H1 (cell line): Measurements from ENCODE around the gene AKR1C1. TPM values are rescaled to one million over a fixed set of nuclear protein-coding genes. Genes with fewer than 3 reads are reported as not detected.

Source experiments
- CTCF ChIA-PET: fragments of 300-600 bp; sonication (Branson Sonifier 250); formaldehyde crosslinking; loops from one replicate; lab custom pipeline; 2021; ENCODE audit not compliant: partially characterized antibody; lab: Charles Lee
- POLR2A ChIA-PET: fragments of 300-600 bp; sonication (Branson Sonifier 250); formaldehyde crosslinking; loops from one replicate; lab custom pipeline; 2021; ENCODE audit warnings: inconsistent platforms; ENCODE audit not compliant: partially characterized antibody; lab: Charles Lee
- DNase-seq, 2 experiments: peaks; one replicate each; pipeline versions ENCODE4 v3.0.0 to v3.0.0-alpha.2; 2010 to 2022; ENCODE audit warnings: low spot score in 2 of 2, low read depth in 1 of 2, mixed read lengths in 1 of 2
- FAIRE-seq: peaks from 2 replicates; lab custom pipeline; 2011; peaks lifted over from hg19 to GRCh38; lab: Jason Lieb, UNC
- H2AFZ ChIP-seq: 2 replicates; pipeline ENCODE4 v1.8.1; 2012; ENCODE audit warnings: low read length, inconsistent platforms
- H2AK5ac ChIP-seq: 2 replicates; pipeline ENCODE4 v1.6.1; 2013; ENCODE audit warnings: low read depth, low read length
- H2BK120ac ChIP-seq: replicated peaks from 2 replicates; pipeline ENCODE3; 2013; ENCODE audit warnings: low read depth, low read length, inconsistent platforms
- H2BK12ac ChIP-seq: 2 replicates; pipeline ENCODE4 v1.6.1; 2013; ENCODE audit warnings: low read depth, low read length
- H2BK15ac ChIP-seq: 2 replicates; pipeline ENCODE4 v1.6.1; 2013; ENCODE audit warnings: low read length
- H2BK20ac ChIP-seq: 2 replicates; pipeline ENCODE4 v1.6.1; 2013; ENCODE audit warnings: low read length
- H2BK5ac ChIP-seq: 2 replicates; pipeline ENCODE4 v1.6.1; 2013; ENCODE audit warnings: low read depth, low read length
- H3K14ac ChIP-seq: 2 replicates; pipeline ENCODE4 v1.6.1; 2013; ENCODE audit warnings: inconsistent platforms; ENCODE audit not compliant: insufficient read length
- H3K18ac ChIP-seq: 2 replicates; pipeline ENCODE4 v1.6.1; 2013; ENCODE audit warnings: low read length; ENCODE audit errors: extremely low read depth
- H3K23ac ChIP-seq: 2 replicates; pipeline ENCODE4 v1.6.1; 2013; ENCODE audit warnings: inconsistent platforms; ENCODE audit not compliant: insufficient read length
- H3K23me2 ChIP-seq: 2 replicates; pipeline ENCODE4 v1.6.1; 2013; ENCODE audit warnings: low read depth, low read length
- H3K27ac ChIP-seq: 2 replicates; pipeline ENCODE4 v1.6.1; 2011; ENCODE audit warnings: low read depth, low read length, inconsistent platforms
- H3K27me3 ChIP-seq, 4 experiments: replicated peaks in 1 of 4; 1 replicate in 1 of 4; 2 replicates in 3 of 4; pipeline versions ENCODE4 v1.6.1 to v1.8.1; 2011 to 2013; ENCODE audit warnings: low read length in 3 of 4, mild to moderate bottlenecking in 3 of 4, inconsistent platforms in 2 of 4, mixed read lengths in 2 of 4, moderate library complexity in 1 of 4; ENCODE audit not compliant: control insufficient read depth in 3 of 4, insufficient read depth in 3 of 4; ENCODE audit errors: extremely low read depth in 1 of 4
- H3K36me3 ChIP-seq, 4 experiments: 2 replicates each; pipeline versions ENCODE4 v1.6.1 to v1.8.1; 2011 to 2013; ENCODE audit warnings: mild to moderate bottlenecking in 4 of 4, low read length in 3 of 4, moderate library complexity in 2 of 4, control low read depth in 1 of 4, inconsistent platforms in 1 of 4; ENCODE audit not compliant: insufficient read depth in 4 of 4, control insufficient read depth in 2 of 4
- H3K4ac ChIP-seq: replicated peaks from 2 replicates; pipeline ENCODE3; 2013; ENCODE audit warnings: low read length, low read depth, mixed read lengths, inconsistent platforms; ENCODE audit not compliant: insufficient read length
- H3K4me1 ChIP-seq, 4 experiments: replicated peaks in 1 of 4; 1 replicate in 1 of 4; 2 replicates in 3 of 4; pipeline versions ENCODE4 v1.6.1 to v1.8.1; 2011 to 2013; ENCODE audit warnings: low read length in 3 of 4, inconsistent platforms in 2 of 4, mixed read lengths in 1 of 4; ENCODE audit not compliant: insufficient read depth in 4 of 4, control insufficient read depth in 3 of 4
- H3K4me2 ChIP-seq, 2 experiments: 2 replicates each; pipeline versions ENCODE4 v1.6.1 to v1.8.1; 2011 to 2013; ENCODE audit warnings: low read depth in 2 of 2, low read length in 2 of 2, control low read depth in 1 of 2, inconsistent platforms in 1 of 2, mild to moderate bottlenecking in 1 of 2; ENCODE audit not compliant: insufficient read depth in 1 of 2
- H3K4me3 ChIP-seq, 4 experiments: fragments of 200-600, 300-600 bp in 1 of 4; sonication (generic), shearing (Covaris generic), sonication (Bioruptor Twin) in 1 of 4; 2 replicates each; pipeline versions ENCODE4 v1.5.1 to v1.8.1; 2011 to 2016; ENCODE audit warnings: low read length in 4 of 4, low read depth in 3 of 4, control low read depth in 2 of 4, inconsistent platforms in 2 of 4, mild to moderate bottlenecking in 2 of 4, mixed read lengths in 1 of 4, moderate library complexity in 1 of 4; ENCODE audit not compliant: insufficient read depth in 2 of 4; ENCODE audit errors: extremely low read depth in 1 of 4
- H3K56ac ChIP-seq: replicated peaks from 2 replicates; pipeline ENCODE3; 2013; ENCODE audit warnings: low read depth, mild to moderate bottlenecking, mixed read lengths, low read length, inconsistent platforms; ENCODE audit not compliant: insufficient read length
- H3K79me1 ChIP-seq: 2 replicates; pipeline ENCODE4 v1.6.1; 2013; ENCODE audit warnings: low read depth, low read length, control low read depth
- H3K79me2 ChIP-seq, 2 experiments: 2 replicates each; pipeline versions ENCODE4 v1.6.1 to v1.8.1; 2012 to 2013; ENCODE audit warnings: low read length in 2 of 2, mild to moderate bottlenecking in 2 of 2, inconsistent platforms in 1 of 2; ENCODE audit not compliant: insufficient read depth in 2 of 2, control insufficient read depth in 1 of 2
- H3K9ac ChIP-seq, 4 experiments: replicated peaks in 1 of 4; 1 replicate in 1 of 4; 2 replicates in 3 of 4; pipeline versions ENCODE4 v1.6.1 to v1.8.1; 2011 to 2013; ENCODE audit warnings: low read depth in 3 of 4, low read length in 3 of 4, control low read depth in 2 of 4, mild to moderate bottlenecking in 2 of 4, moderate library complexity in 2 of 4, inconsistent platforms in 1 of 4; ENCODE audit errors: extremely low read depth in 1 of 4
- H3K9me3 ChIP-seq, 2 experiments: 2 replicates each; pipeline versions ENCODE4 v1.6.1 to v1.8.1; 2012 to 2013; ENCODE audit warnings: mild to moderate bottlenecking in 2 of 2, moderate library complexity in 2 of 2, control low read depth in 1 of 2, inconsistent platforms in 1 of 2, low read depth in 1 of 2, low read length in 1 of 2, mixed read lengths in 1 of 2; ENCODE audit not compliant: insufficient read depth in 2 of 2
- H4K20me1 ChIP-seq, 2 experiments: replicated peaks in 1 of 2; 2 replicates each; pipeline versions ENCODE3 to v1.8.1; 2011 to 2013; ENCODE audit warnings: inconsistent platforms in 2 of 2, low read length in 2 of 2, mild to moderate bottlenecking in 1 of 2; ENCODE audit not compliant: insufficient read depth in 2 of 2, control insufficient read depth in 1 of 2
- H4K5ac ChIP-seq: 2 replicates; pipeline ENCODE4 v1.6.1; 2013; ENCODE audit warnings: low read length, low read depth, mixed read lengths, inconsistent platforms; ENCODE audit not compliant: insufficient read length
- H4K8ac ChIP-seq: 2 replicates; pipeline ENCODE4 v1.8.0; 2013; ENCODE audit warnings: mild to moderate bottlenecking, moderate library complexity, low read length, inconsistent platforms; ENCODE audit not compliant: insufficient read depth; ENCODE audit errors: extremely low read depth
- H4K91ac ChIP-seq: replicated peaks from 2 replicates; pipeline ENCODE3; 2013; ENCODE audit warnings: low read length, mixed read lengths, inconsistent platforms; ENCODE audit not compliant: insufficient read length
- ATF2 ChIP-seq: IDR thresholded peaks from 2 replicates; pipeline ENCODE4 v1.6.1; 2012; ENCODE audit warnings: low read length, inconsistent platforms
- BACH1 ChIP-seq: IDR thresholded peaks from 2 replicates; pipeline ENCODE4 v1.6.1; 2012; ENCODE audit warnings: low read length, improper control_type of control experiment
- BCL11A ChIP-seq, 2 experiments: IDR thresholded peaks; one replicate each; pipeline ENCODE4 v1.6.1; 2011; ENCODE audit warnings: low read depth in 2 of 2, low read length in 2 of 2, mild to moderate bottlenecking in 2 of 2
- CBX8 ChIP-seq: fragments of 300-800, 300-1000 bp; sonication (generic); IDR thresholded peaks from 2 replicates; pipeline ENCODE4 v1.7.1; 2016; ENCODE audit warnings: low read depth, low read length, borderline replicate concordance
- EP300 ChIP-seq, 2 experiments: IDR thresholded peaks; 1 replicate in 1 of 2; 2 replicates in 1 of 2; pipeline ENCODE4 v1.6.1; 2011 to 2012; ENCODE audit warnings: low read depth in 2 of 2, low read length in 2 of 2, mild to moderate bottlenecking in 2 of 2, borderline replicate concordance in 1 of 2, inconsistent platforms in 1 of 2, moderate library complexity in 1 of 2
- FOSL1 ChIP-seq: IDR thresholded peaks from 2 replicates; pipeline ENCODE4 v1.6.1; 2011; ENCODE audit warnings: mild to moderate bottlenecking, low read depth, low read length, moderate library complexity; ENCODE audit not compliant: insufficient read depth
- KDM4A ChIP-seq: IDR thresholded peaks from one replicate; pipeline ENCODE4 v1.7.1; 2012; ENCODE audit warnings: low read depth, mild to moderate bottlenecking, moderate library complexity, low read length, inconsistent platforms; ENCODE audit not compliant: severe bottlenecking
- RBBP5 ChIP-seq: IDR thresholded peaks from 2 replicates; pipeline ENCODE4 v1.7.1; 2012; ENCODE audit warnings: low read depth, mild to moderate bottlenecking, inconsistent platforms, low read length, moderate library complexity, borderline replicate concordance
- RXRA ChIP-seq: IDR thresholded peaks from 2 replicates; pipeline ENCODE4 v1.6.1; 2011; ENCODE audit warnings: low read depth, mild to moderate bottlenecking, low read length, moderate library complexity; ENCODE audit not compliant: insufficient read depth
- SIX5 ChIP-seq: IDR thresholded peaks from 2 replicates; pipeline ENCODE4 v1.6.1; 2011; ENCODE audit warnings: mild to moderate bottlenecking, low read depth, low read length
- SUZ12 ChIP-seq: fragments of 200-600 bp; sonication (generic); IDR thresholded peaks from 2 replicates; pipeline ENCODE4 v1.6.1; 2012; ENCODE audit warnings: mild to moderate bottlenecking, inconsistent platforms, low read length, moderate library complexity, mixed read lengths
- ZNF274 ChIP-seq: IDR thresholded peaks from 2 replicates; pipeline ENCODE4 v1.7.0; 2012; ENCODE audit warnings: low read length, borderline replicate concordance; ENCODE audit errors: extremely low read depth
- WGBS, 2 experiments: shearing (Covaris generic) in 1 of 2; methylation state at CpG; one replicate each; pipeline versions ENCODE4 v1.1.6 to v1.1.7; 2013 to 2015; ENCODE audit warnings: low lambda C conversion rate in 2 of 2, mixed read lengths in 2 of 2, inconsistent platforms in 1 of 2, low coverage in 1 of 2, missing lambda C conversion rate in 1 of 2; ENCODE audit not compliant: insufficient replicate concordance in 2 of 2, insufficient coverage in 1 of 2, insufficient read length in 1 of 2; ENCODE audit errors: extremely low coverage in 1 of 2, missing lambda C conversion rate in 1 of 2; 5-methylcytosine and 5-hydroxymethylcytosine counted together
- polyA plus RNA-seq, 7 experiments: library from polyadenylated mRNA; depleted of rRNA in 3 of 7; stranded (reverse) in 5 of 7; unstranded in 2 of 7; fragments of >200 nt in 5 of 7; fragments of 200-250 nt in 2 of 7; gene quantifications; 1 replicate in 5 of 7; 2 replicates in 1 of 7; 4 replicates in 1 of 7; pipeline versions ENCODE4 v1.2.1 to v1.2.3, GENCODE V29; 2011 to 2013; ENCODE audit warnings: missing spikeins in 2 of 7, mixed read lengths in 2 of 7
- total RNA-seq: library from RNA; stranded (reverse); fragmentation: NEBNext Ultra II Directional; extraction: Animal tissue kit (Norgen Biotek cat#: 25700); gene quantifications from 2 replicates; pipeline ENCODE4 v1.2.1, GENCODE V29; 2021

AKR1C1 gene
- total and polyA plus RNA-seq, 2 of the 8 experiments (the other 6 are each of a cell fraction or from before 2014, with no cell fraction given), result 1.4 to 2.1 TPM

GRCh38 chr10:4937346-4937745, 25.9 kb upstream of the AKR1C1 start:
- Histone ChIP-seq H2AK5ac (no peak overlapping the region), H3K23me2 (no peaks in the 10 kb centered on the region), H4K5ac (no peak overlapping the region), H3K9me3 (peaks cover 0 to 8% of the 10 kb centered on the region in 2 experiments; a peak in 2 of 4 replicates), H3K4me3 (no peak overlapping the region), H2BK5ac (no peak overlapping the region), H2AFZ (no peak overlapping the region), H3K4me1 (no peaks in the 10 kb centered on the region), H3K36me3 (no peaks in the 10 kb centered on the region; a peak in 1 of 8 replicates), H2BK20ac (no peak overlapping the region), H3K27me3 (no peaks in the 10 kb centered on the region), H2BK12ac (no peak overlapping the region), H3K23ac (no peak overlapping the region), H4K91ac (no peak overlapping the region), H3K4ac (no peak overlapping the region), H3K9ac (no peak overlapping the region), H3K4me2 (no peak overlapping the region), H3K14ac (no peak overlapping the region), H2BK120ac (no peak overlapping the region), H4K8ac (no peak overlapping the region), H4K20me1 (no peaks in the 10 kb centered on the region), H2BK15ac (no peak overlapping the region), H3K79me2 (no peaks in the 10 kb centered on the region), H3K56ac (no peak overlapping the region), H3K79me1 (no peaks in the 10 kb centered on the region), H3K18ac (no peak overlapping the region), H3K27ac (no peak overlapping the region)
- FAIRE-seq (no peak), DNase-seq (no peak)
- CTCF ChIA-PET, result no interaction called here
- no peak for TF ChIP-seq ATF2
- no peak for TF ChIP-seq SUZ12
- no peak for TF ChIP-seq FOSL1
- no peak for TF ChIP-seq BCL11A (IDR thresholded peaks at IDR 0.05; ENCODE audit: low read depth in 2 of 2, low read length in 2 of 2)
- no peak for TF ChIP-seq RBBP5
- TF ChIP-seq EP300 (IDR thresholded peaks at IDR 0.05; ENCODE audit: borderline replicate concordance in 1 of 2, low read depth in 2 of 2, low read length in 2 of 2), result no peak
- no peak for TF ChIP-seq SIX5
- TF ChIP-seq CBX8, result no peak
- no peak for TF ChIP-seq BACH1
- no peak for TF ChIP-seq ZNF274
- no peak for TF ChIP-seq RXRA
- no peak for TF ChIP-seq KDM4A
- 93% methylated on average over 20 of the region's 23 CpGs; no CpG with 5 or more reads in 1 of the 2 experiments for WGBS, 2 experiments
- POLR2A ChIA-PET, result no interaction called here
